OCI-LY7 (cell line): ENCODE data around the gene AZU1. TPM values are rescaled to one million over a fixed set of nuclear protein-coding genes. Genes with fewer than 3 reads are reported as not detected.

Source experiments
- BruUV-seq: library from RNA; stranded (reverse); fragments of 400-500 nt; replicated peaks from 2 replicates; lab custom pipeline; 2021; lab: Mats Ljungman, UMichigan
- CTCF ChIA-PET: fragments of 300-600 bp; sonication (Branson Sonifier 250); formaldehyde crosslinking; loops from one replicate; lab custom pipeline; 2022; ENCODE audit warnings: antibody characterized with exemption; ENCODE audit not compliant: unreplicated experiment; lab: Charles Lee
- POLR2A ChIA-PET: fragments of 300-600 bp; sonication (Branson Sonifier 250); formaldehyde crosslinking; loops from one replicate; lab custom pipeline; 2022; ENCODE audit warnings: antibody characterized with exemption; lab: Charles Lee
- DNase-seq: peaks from one replicate; pipeline ENCODE4 v3.0.0-alpha.2; 2015; ENCODE audit warnings: low spot score
- H2AFZ ChIP-seq: fragments of 200-600 bp; sonication (generic), shearing (Covaris generic); 2 replicates; pipeline ENCODE4 v1.6.1; 2014; ENCODE audit warnings: mild to moderate bottlenecking, antibody characterized with exemption, low read length, moderate library complexity
- H3K27ac ChIP-seq: fragments of 200-600 bp; sonication (generic); 2 replicates; pipeline ENCODE4 v1.5.1; 2014; ENCODE audit warnings: mixed run types, low read depth, mild to moderate bottlenecking, moderate library complexity, low read length, inconsistent platforms; ENCODE audit not compliant: poor library complexity, severe bottlenecking
- H3K36me3 ChIP-seq: fragments of 200-600 bp; sonication (generic); 2 replicates; pipeline ENCODE4 v1.6.1; 2014; ENCODE audit warnings: mild to moderate bottlenecking, antibody characterized with exemption, low read length, moderate library complexity, mixed read lengths; ENCODE audit not compliant: insufficient read depth
- H3K4me1 ChIP-seq: fragments of 200-600 bp; sonication (generic); 2 replicates; pipeline ENCODE4 v1.5.1; 2014; ENCODE audit warnings: mild to moderate bottlenecking, low read length; ENCODE audit not compliant: insufficient read depth, poor library complexity, severe bottlenecking
- H3K4me2 ChIP-seq: fragments of 200-600 bp; sonication (generic); 2 replicates; pipeline ENCODE4 v1.6.1; 2014; ENCODE audit warnings: mild to moderate bottlenecking, low read length
- H3K4me3 ChIP-seq: fragments of 200-600 bp; sonication (generic); 2 replicates; pipeline ENCODE4 v1.5.1; 2014; ENCODE audit warnings: mild to moderate bottlenecking, low read depth, low read length; ENCODE audit not compliant: poor library complexity, severe bottlenecking
- H3K79me2 ChIP-seq: fragments of 200-600 bp; sonication (generic); 2 replicates; pipeline ENCODE4 v1.6.1; 2016; ENCODE audit warnings: low read depth, mild to moderate bottlenecking, low read length, moderate library complexity, mixed read lengths; ENCODE audit not compliant: insufficient read depth
- H3K9me2 ChIP-seq: fragments of 200-600 bp; sonication (generic); 2 replicates; pipeline ENCODE4 v1.6.1; 2016; ENCODE audit warnings: mild to moderate bottlenecking, low read length, mixed read lengths; ENCODE audit not compliant: insufficient read depth
- H3K9me3 ChIP-seq: fragments of 200-600 bp; sonication (generic); 2 replicates; pipeline ENCODE4 v1.6.1; 2014; ENCODE audit warnings: mild to moderate bottlenecking, mixed run types, low read length, mixed read lengths
- H4K20me1 ChIP-seq: fragments of 200-600 bp; sonication (generic); 2 replicates; pipeline ENCODE4 v1.6.1; 2014; ENCODE audit warnings: mild to moderate bottlenecking, antibody characterized with exemption, low read length, moderate library complexity, mixed read lengths; ENCODE audit not compliant: insufficient read depth
- CTCF ChIP-seq: fragments of 200-600 bp; sonication (generic); conservative IDR thresholded peaks from 2 replicates; pipeline ENCODE4 v1.5.1; 2014; ENCODE audit warnings: mild to moderate bottlenecking, antibody characterized with exemption, low read length, moderate library complexity, mixed read lengths
- EZH2phosphoT487 ChIP-seq: fragments of 200-600 bp; sonication (generic); IDR thresholded peaks from 2 replicates; pipeline ENCODE4 v1.6.1; 2018; ENCODE audit warnings: low read depth, borderline replicate concordance, mild to moderate bottlenecking, mixed run types, antibody characterized with exemption, low read length, moderate library complexity, mixed read lengths
- intact Hi-C: fragments of 100-400 bp; cut with micrococcal nuclease; formaldehyde crosslinking; loops from one replicate; pipeline ENCODE4 v1.10.0; 2022; ENCODE audit not compliant: unreplicated experiment
- total RNA-seq, 2 experiments: library from RNA; depleted of rRNA in 1 of 2; stranded (reverse); fragments of >200 nt in 1 of 2; shearing (Covaris generic) in 1 of 2; gene quantifications; 2 replicates each; pipeline ENCODE4 v1.2.3, GENCODE V29; 2014 to 2022

AZU1 gene
- total RNA-seq, 2 experiments from 2014 or later = not detected

- no peak for TF ChIP-seq EZH2phosphoT487
- TF ChIP-seq CTCF = no peak
- Histone ChIP-seq H3K4me3 (no peak overlapping the region), H3K79me2 (no peaks in the 10 kb centered on the region), H2AFZ (no peak overlapping the region), H3K9me3 (no peaks in the 10 kb centered on the region), H3K27ac (no peak overlapping the region), H3K4me1 (no peaks in the 10 kb centered on the region), H3K9me2 (no peaks in the 10 kb centered on the region), H3K4me2 (no peak overlapping the region), H3K36me3 (no peaks in the 10 kb centered on the region), H4K20me1 (no peaks in the 10 kb centered on the region)
- intact Hi-C loops = no loop called here
- DNase-seq = no peak
- ChIA-PET CTCF (no interaction called here), POLR2A (no interaction called here)
- BruUV-seq = no TSS peak
Measured at GRCh38 chr19:829129-829758, 1.6 kb downstream of the AZU1 start.

GRCh38 chr19:831407-832369, 4.1 kb downstream of the AZU1 start:
- intact Hi-C loops = no loop called here
- TF ChIP-seq CTCF (no peak), EZH2phosphoT487 (no peak)
- ChIA-PET CTCF (no interaction called here), POLR2A (no interaction called here)
- Histone ChIP-seq H3K36me3 (no peaks in the 10 kb centered on the region), H4K20me1 (no peaks in the 10 kb centered on the region), H3K4me2 (no peak overlapping the region), H3K9me2 (no peaks in the 10 kb centered on the region), H3K9me3 (no peaks in the 10 kb centered on the region), H3K27ac (no peak overlapping the region), H3K4me3 (no peak overlapping the region), H3K4me1 (no peaks in the 10 kb centered on the region), H3K79me2 (no peaks in the 10 kb centered on the region), H2AFZ (no peak overlapping the region)
- DNase-seq = no peak
- no TSS peak for BruUV-seq

- no peak for DNase-seq
- POLR2A ChIA-PET = no interaction called here
- CTCF ChIA-PET = no interaction called here
- Histone ChIP-seq H2AFZ (no peak overlapping the region), H3K9me2 (no peaks in the 10 kb centered on the region), H3K4me2 (no peak overlapping the region), H3K36me3 (no peaks in the 10 kb centered on the region), H3K4me1 (no peaks in the 10 kb centered on the region), H4K20me1 (no peaks in the 10 kb centered on the region), H3K4me3 (no peak overlapping the region), H3K27ac (no peak overlapping the region), H3K9me3 (no peaks in the 10 kb centered on the region), H3K79me2 (no peaks in the 10 kb centered on the region)
- TF ChIP-seq CTCF (no peak), EZH2phosphoT487 (no peak)
- no TSS peak for BruUV-seq
- intact Hi-C loops = no loop called here
Measured at GRCh38 chr19:834216-834615, 6.6 kb downstream of the AZU1 start.
